Stimulated activated CD4-positive, alpha-beta T cell treated with anti-CD3 and anti-CD28 coated beads, Interleukin-12 subunit alpha, Interleukin-12 subunit beta, amount 100 ng/mL, for 24 hours (primary cell): ENCODE data around the gene SLC12A7.
"Not testable (repeated sequence)": the region's sequence is repeated elsewhere in the genome, so short reads cannot be mapped to it uniquely, and the experiment has no call there.

Source experiments
- DNase-seq, 2 experiments: peaks; one replicate each; pipeline ENCODE4 v3.0.0-alpha.2; 2020; ENCODE audit warnings: low read depth in 2 of 2

The SLC12A7 gene

GRCh38 chr5:1111727-1112289, at the start of gene SLC12A7:
Gene SLC12A7, minus strand, starts transcription at chr5:1112063. Its CDS starts 72 bp downstream, at chr5:1111991.
- DNase-seq = peak; percentile 30 to 61

- no peak for DNase-seq
Observed at GRCh38 chr5:1161108-1161832, 49.4 kb upstream of the SLC12A7 start.

- no peak for DNase-seq
Observed at GRCh38 chr5:1159774-1160406, 48.0 kb upstream of the SLC12A7 start.

GRCh38 chr5:1159341-1159675, 47.4 kb upstream of the SLC12A7 start:
- no peak for DNase-seq

- no peak for DNase-seq
Observed at GRCh38 chr5:1158647-1159340, 46.9 kb upstream of the SLC12A7 start.

- not testable (repeated sequence) for DNase-seq
Observed at GRCh38 chr5:1157461-1157986, 45.7 kb upstream of the SLC12A7 start.

- no peak for DNase-seq
Observed at GRCh38 chr5:1156754-1157460, 45.0 kb upstream of the SLC12A7 start.

GRCh38 chr5:1156033-1156753, 44.3 kb upstream of the SLC12A7 start:
- DNase-seq = no peak

GRCh38 chr5:1155191-1156032, 43.5 kb upstream of the SLC12A7 start:
- DNase-seq = no peak

GRCh38 chr5:1153428-1153827, 41.6 kb upstream of the SLC12A7 start:
- no peak for DNase-seq

- no peak for DNase-seq
Observed at GRCh38 chr5:1152771-1153282, 41.0 kb upstream of the SLC12A7 start.

- DNase-seq = no peak
Observed at GRCh38 chr5:1152156-1152555, 40.3 kb upstream of the SLC12A7 start.

GRCh38 chr5:1151316-1151715, 39.5 kb upstream of the SLC12A7 start:
- no peak for DNase-seq

GRCh38 chr5:1150866-1151265, 39.0 kb upstream of the SLC12A7 start:
- DNase-seq = no peak

GRCh38 chr5:1144638-1145396, 33.0 kb upstream of the SLC12A7 start:
- no peak for DNase-seq

GRCh38 chr5:1144089-1144488, 32.2 kb upstream of the SLC12A7 start:
- no peak for DNase-seq

GRCh38 chr5:1143670-1143951, 31.7 kb upstream of the SLC12A7 start:
- no peak for DNase-seq

- DNase-seq = no peak
Observed at GRCh38 chr5:1142886-1143669, 31.2 kb upstream of the SLC12A7 start.

GRCh38 chr5:1141834-1142233, 30.0 kb upstream of the SLC12A7 start:
- no peak for DNase-seq
